ENCODE results near the gene ERN2. TPM values are rescaled to one million over a fixed set of nuclear protein-coding genes. Genes with fewer than 3 reads are reported as not detected.
"Not testable (repeated sequence)": the region's sequence is repeated elsewhere in the genome, so short reads cannot be mapped to it uniquely, and the experiment has no call there.

Gene ERN2
- total RNA-seq, 1 donor from 2014 or later = 1.8 TPM

DNA sequence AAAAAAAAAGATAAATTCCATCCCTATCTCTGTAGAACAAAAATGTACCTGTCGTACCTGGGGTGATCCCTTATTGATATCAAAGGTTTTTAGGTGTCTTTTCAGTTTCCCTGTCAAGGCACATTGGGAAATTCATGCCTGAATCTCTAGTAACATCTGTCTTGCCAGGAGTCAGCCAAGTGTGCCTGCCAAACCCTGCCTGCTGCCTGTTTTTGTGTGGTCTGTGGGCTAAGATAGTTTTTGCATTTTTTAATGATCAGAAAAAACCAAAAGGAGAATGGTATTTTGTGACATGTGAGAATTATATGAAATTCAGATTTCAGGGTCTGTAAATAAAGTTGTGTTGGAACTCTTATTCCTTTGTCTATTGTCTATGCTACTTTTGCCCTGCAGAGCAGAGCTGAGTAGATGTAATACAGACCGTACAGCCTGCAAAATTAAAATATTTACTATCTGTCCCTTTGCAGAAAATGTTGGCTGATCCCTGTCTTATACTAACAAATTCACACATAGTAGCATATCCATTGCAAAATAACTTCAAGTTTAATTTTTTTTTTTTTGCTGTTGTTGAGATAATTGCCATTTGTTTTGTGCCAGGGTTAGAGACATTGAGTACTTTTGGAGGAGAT lies 28.8 kb upstream of the ERN2 start:
- H3K9me3 Mint-ChIP-seq = no peaks in the 10 kb centered on the region
- DNase-seq (ENCODE audit: low spot score) = no peak
- no peak overlapping the region for H3K4me3 Mint-ChIP-seq
- Histone ChIP-seq H3K4me2 (no peak overlapping the region), H3K4me1 (no peaks in the 10 kb centered on the region), H3K27ac (no peak overlapping the region), H3F3A (ENCODE audit: low read depth) (no peaks in the 10 kb centered on the region), H3K36me3 (no peaks in the 10 kb centered on the region), H4K20me1 (ENCODE audit: low read depth) (no peaks in the 10 kb centered on the region), H3K79me2 (ENCODE audit: low read depth) (no peaks in the 10 kb centered on the region), H3K4me3 (no peak overlapping the region), H3K9ac (no peak overlapping the region), H3K27me3 (no peaks in the 10 kb centered on the region), H2AFZ (replicated peaks) (no peak overlapping the region), H3K9me3 (ENCODE audit: low read depth) (no peaks in the 10 kb centered on the region)
- H3K27me3 Mint-ChIP-seq (ENCODE audit: insufficient read depth, low read depth) = peaks cover 4% of the 10 kb centered on the region
- H3K27ac Mint-ChIP-seq = no peak overlapping the region
- no peaks in the 10 kb centered on the region for H3K36me3 Mint-ChIP-seq
- H3K4me1 Mint-ChIP-seq = no peaks in the 10 kb centered on the region
- TF ChIP-seq, protein P1, sequence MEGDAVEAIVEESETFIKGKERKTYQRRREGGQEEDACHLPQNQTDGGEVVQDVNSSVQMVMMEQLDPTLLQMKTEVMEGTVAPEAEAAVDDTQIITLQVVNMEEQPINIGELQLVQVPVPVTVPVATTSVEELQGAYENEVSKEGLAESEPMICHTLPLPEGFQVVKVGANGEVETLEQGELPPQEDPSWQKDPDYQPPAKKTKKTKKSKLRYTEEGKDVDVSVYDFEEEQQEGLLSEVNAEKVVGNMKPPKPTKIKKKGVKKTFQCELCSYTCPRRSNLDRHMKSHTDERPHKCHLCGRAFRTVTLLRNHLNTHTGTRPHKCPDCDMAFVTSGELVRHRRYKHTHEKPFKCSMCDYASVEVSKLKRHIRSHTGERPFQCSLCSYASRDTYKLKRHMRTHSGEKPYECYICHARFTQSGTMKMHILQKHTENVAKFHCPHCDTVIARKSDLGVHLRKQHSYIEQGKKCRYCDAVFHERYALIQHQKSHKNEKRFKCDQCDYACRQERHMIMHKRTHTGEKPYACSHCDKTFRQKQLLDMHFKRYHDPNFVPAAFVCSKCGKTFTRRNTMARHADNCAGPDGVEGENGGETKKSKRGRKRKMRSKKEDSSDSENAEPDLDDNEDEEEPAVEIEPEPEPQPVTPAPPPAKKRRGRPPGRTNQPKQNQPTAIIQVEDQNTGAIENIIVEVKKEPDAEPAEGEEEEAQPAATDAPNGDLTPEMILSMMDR (IDR thresholded peaks at IDR 0.05) = no peak
- no peak for TF ChIP-seq EZH2 (IDR thresholded peaks at IDR 0.05)
- no peak for TF ChIP-seq EZH2phosphoT487 (IDR thresholded peaks at IDR 0.05)

DNA sequence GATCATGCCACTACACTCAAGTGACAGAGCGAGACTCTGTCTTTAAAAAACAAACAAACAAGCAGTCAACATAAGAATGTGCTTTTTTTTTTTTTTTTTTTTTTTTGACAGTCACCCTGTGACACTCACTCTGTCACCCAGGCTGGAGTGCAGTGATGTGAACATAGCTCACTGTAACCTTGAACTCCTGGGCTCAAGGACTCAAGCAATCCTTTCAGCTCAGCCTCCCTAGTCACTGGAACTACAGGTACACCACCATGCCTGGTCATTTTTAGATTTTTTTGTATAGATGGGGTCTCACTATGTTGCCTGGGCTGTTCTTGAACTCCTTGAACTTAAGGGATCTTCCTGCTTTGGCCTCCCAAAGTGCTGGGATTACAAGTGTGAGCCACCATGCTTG lies 26.5 kb upstream of the ERN2 start:
- Histone ChIP-seq H4K20me1 (ENCODE audit: low read depth) (no peaks in the 10 kb centered on the region), H3K4me3 (no peak overlapping the region), H3K4me1 (no peaks in the 10 kb centered on the region), H2AFZ (replicated peaks) (no peak overlapping the region), H3K79me2 (ENCODE audit: low read depth) (no peaks in the 10 kb centered on the region), H3K4me2 (no peak overlapping the region), H3K27ac (no peak overlapping the region), H3K36me3 (no peaks in the 10 kb centered on the region), H3K9me3 (ENCODE audit: low read depth) (no peaks in the 10 kb centered on the region), H3F3A (ENCODE audit: low read depth) (no peaks in the 10 kb centered on the region), H3K9ac (no peak overlapping the region), H3K27me3 (no peaks in the 10 kb centered on the region)
- Mint-ChIP-seq H3K9me3 (no peaks in the 10 kb centered on the region), H3K4me1 (no peaks in the 10 kb centered on the region), H3K27me3 (ENCODE audit: insufficient read depth, low read depth) (peaks cover 4% of the 10 kb centered on the region), H3K36me3 (no peaks in the 10 kb centered on the region), H3K4me3 (no peak overlapping the region), H3K27ac (no peak overlapping the region)
- no peak for TF ChIP-seq EZH2 (IDR thresholded peaks at IDR 0.05)
- no peak for TF ChIP-seq EZH2phosphoT487 (IDR thresholded peaks at IDR 0.05)
- TF ChIP-seq, protein P1 (IDR thresholded peaks at IDR 0.05) = no peak
- DNase-seq (ENCODE audit: low spot score) = no peak

DNA sequence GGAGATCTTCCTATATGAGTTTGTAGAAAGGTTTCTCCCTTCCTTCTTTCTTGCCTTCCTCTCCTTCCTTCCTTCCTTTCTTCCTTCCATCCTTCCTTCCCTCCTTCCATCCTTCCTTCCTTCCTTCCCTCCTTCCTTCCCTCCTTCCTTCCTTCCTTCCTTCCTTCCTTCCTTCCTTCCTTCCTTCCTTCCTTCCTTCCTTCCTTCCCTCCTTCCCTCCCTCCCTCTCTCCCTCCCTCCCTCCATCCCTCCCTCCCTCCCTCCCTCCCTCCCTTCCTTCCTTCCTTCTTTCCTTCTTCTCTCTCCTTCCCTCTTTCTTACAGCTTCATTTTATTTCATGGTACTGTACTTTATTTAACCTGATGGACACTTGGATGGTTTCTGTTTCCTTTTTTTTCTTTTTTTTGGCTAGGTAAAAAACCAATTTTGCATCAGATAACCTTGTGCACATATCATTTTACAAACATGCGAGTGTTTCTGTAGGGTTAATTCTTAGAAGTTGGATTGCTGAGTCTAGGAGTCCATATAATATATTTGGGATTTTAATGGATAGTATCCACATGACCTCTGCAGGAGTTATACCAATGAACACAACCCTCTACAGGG lies 24.5 kb upstream of the ERN2 start:
- not testable (repeated sequence) for H3K27me3 ChIP-seq; H4K20me1 ChIP-seq (ENCODE audit: low read depth); H3K9ac ChIP-seq; H2AFZ ChIP-seq (replicated peaks); DNase-seq (ENCODE audit: low spot score); H3K27ac ChIP-seq; H3F3A ChIP-seq (ENCODE audit: low read depth); H3K4me1 Mint-ChIP-seq; H3K4me1 ChIP-seq; H3K27me3 Mint-ChIP-seq (ENCODE audit: insufficient read depth, low read depth); H3K79me2 ChIP-seq (ENCODE audit: low read depth); H3K9me3 ChIP-seq (ENCODE audit: low read depth); H3K4me2 ChIP-seq; H3K36me3 Mint-ChIP-seq; H3K4me3 Mint-ChIP-seq; H3K36me3 ChIP-seq; H3K27ac Mint-ChIP-seq; H3K9me3 Mint-ChIP-seq; H3K4me3 ChIP-seq

DNA sequence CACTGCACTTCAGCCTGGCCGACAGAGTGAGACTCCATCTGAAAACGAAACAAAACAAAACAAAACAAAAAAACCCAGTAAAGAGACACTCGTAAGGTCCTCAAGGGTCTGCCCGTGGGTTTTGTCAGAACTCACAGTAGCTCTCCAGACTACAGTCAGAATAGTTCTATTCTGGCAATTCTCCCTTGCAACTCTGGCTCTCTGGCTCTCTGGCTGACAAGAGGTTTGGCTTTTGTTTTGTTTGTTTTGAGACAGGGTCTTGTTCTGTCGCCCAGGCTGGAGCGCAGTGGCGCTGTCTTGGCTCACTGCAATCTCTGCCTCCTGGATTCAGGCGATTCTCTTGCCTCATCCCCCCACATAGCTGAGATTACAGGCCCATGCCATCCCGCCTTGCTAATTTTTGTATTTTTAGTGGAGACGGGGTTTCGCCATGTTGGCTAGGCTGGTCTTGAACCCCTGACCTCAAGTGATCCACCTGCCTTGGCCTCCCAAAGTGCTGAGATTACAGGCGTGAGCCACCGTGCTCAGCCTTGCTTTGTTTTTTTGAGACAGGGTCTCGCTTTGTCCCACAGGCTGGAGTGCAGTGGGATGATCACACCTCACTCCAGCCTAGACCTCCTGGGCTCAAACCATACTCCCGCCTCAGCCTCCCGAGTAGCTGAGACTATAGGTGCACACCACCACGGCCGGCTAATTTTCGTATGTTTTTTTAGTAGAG lies 21.3 kb upstream of the ERN2 start:
- no peaks in the 10 kb centered on the region for H3F3A ChIP-seq (ENCODE audit: low read depth)
- no peak overlapping the region for H3K27ac Mint-ChIP-seq
- no peak overlapping the region for H3K9ac ChIP-seq
- no peaks in the 10 kb centered on the region for H3K4me1 ChIP-seq
- H3K9me3 ChIP-seq (ENCODE audit: low read depth) = no peaks in the 10 kb centered on the region
- no peak overlapping the region for H3K4me3 ChIP-seq
- H3K27ac ChIP-seq = no peak overlapping the region
- no peaks in the 10 kb centered on the region for H3K36me3 ChIP-seq
- H3K9me3 Mint-ChIP-seq = no peaks in the 10 kb centered on the region
- DNase-seq (ENCODE audit: low spot score) = no peak
- H3K36me3 Mint-ChIP-seq = no peaks in the 10 kb centered on the region
- no peaks in the 10 kb centered on the region for H3K79me2 ChIP-seq (ENCODE audit: low read depth)
- H3K4me2 ChIP-seq = no peak overlapping the region
- no peak overlapping the region for H3K4me3 Mint-ChIP-seq
- H2AFZ ChIP-seq (replicated peaks) = no peak overlapping the region
- peaks cover 2% of the 10 kb centered on the region for H3K27me3 Mint-ChIP-seq (ENCODE audit: insufficient read depth, low read depth)
- no peaks in the 10 kb centered on the region for H4K20me1 ChIP-seq (ENCODE audit: low read depth)
- no peaks in the 10 kb centered on the region for H3K27me3 ChIP-seq
- H3K4me1 Mint-ChIP-seq = no peaks in the 10 kb centered on the region
- TF ChIP-seq EZH2 (IDR thresholded peaks at IDR 0.05) (no peak), EZH2phosphoT487 (IDR thresholded peaks at IDR 0.05) (no peak)
- TF ChIP-seq, protein P1 (IDR thresholded peaks at IDR 0.05) = no peak

Data from neural progenitor cell (in vitro differentiated cells).